Fibroblast of villous mesenchyme (primary cell): Measurements from ENCODE around the gene MRPS26. TPM values are rescaled to one million over a fixed set of nuclear protein-coding genes. Genes with fewer than 3 reads are reported as not detected.
A peak's percentile ranks its signal among the peaks of the same experiment; 100 is the strongest.

ENCODE experiments used
- DNase-seq: peaks from one replicate; pipeline ENCODE4 v3.0.0-alpha.2; 2010; ENCODE audit warnings: low read depth
- H3K4me3 ChIP-seq: 2 replicates; pipeline ENCODE4 v1.5.1; 2011; ENCODE audit warnings: low read depth, mild to moderate bottlenecking, low read length
- total RNA-seq: library from RNA; depleted of rRNA; stranded (reverse); fragments of >200 nt; gene quantifications from 2 replicates; pipeline ENCODE4 v1.2.3, GENCODE V29; 2012
- TF ChIP-seq, protein P1 (sequence below): IDR thresholded peaks from 2 replicates; pipeline ENCODE4 v1.5.1; 2012; ENCODE audit warnings: low read depth, mild to moderate bottlenecking, low read length; ENCODE audit not compliant: insufficient read depth

Gene MRPS26
- total RNA-seq, 1 donor: 26.8 TPM

GRCh38 chr20:3080939-3081388, 35.1 kb downstream of the MRPS26 start:
- TF ChIP-seq, protein P1, sequence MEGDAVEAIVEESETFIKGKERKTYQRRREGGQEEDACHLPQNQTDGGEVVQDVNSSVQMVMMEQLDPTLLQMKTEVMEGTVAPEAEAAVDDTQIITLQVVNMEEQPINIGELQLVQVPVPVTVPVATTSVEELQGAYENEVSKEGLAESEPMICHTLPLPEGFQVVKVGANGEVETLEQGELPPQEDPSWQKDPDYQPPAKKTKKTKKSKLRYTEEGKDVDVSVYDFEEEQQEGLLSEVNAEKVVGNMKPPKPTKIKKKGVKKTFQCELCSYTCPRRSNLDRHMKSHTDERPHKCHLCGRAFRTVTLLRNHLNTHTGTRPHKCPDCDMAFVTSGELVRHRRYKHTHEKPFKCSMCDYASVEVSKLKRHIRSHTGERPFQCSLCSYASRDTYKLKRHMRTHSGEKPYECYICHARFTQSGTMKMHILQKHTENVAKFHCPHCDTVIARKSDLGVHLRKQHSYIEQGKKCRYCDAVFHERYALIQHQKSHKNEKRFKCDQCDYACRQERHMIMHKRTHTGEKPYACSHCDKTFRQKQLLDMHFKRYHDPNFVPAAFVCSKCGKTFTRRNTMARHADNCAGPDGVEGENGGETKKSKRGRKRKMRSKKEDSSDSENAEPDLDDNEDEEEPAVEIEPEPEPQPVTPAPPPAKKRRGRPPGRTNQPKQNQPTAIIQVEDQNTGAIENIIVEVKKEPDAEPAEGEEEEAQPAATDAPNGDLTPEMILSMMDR: no peak
- H3K4me3 ChIP-seq: no peak overlapping the region
- DNase-seq: peak; percentile 41

DNA sequence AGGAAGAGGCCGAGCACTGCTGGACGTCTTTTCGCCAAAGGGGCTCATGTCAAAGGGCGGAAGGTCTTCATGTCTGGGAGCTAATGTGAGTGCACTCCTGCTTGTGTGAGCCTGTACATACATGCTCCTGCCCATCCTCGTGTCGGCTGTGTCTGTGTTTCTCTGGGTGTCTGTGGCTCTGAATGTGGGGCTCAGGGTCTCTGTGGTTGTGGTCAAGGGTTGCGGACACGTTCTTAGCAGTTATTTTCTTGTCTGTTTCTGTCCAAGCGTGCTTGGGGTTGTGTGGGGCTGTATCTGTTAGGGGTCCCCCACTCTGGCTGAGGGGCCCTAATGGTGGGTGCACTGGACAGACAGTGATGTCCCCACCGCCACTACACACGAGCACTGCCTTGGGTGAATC, 35.8 kb downstream of the MRPS26 start:
- DNase-seq: no peak
- TF ChIP-seq, protein P1: no peak

DNA sequence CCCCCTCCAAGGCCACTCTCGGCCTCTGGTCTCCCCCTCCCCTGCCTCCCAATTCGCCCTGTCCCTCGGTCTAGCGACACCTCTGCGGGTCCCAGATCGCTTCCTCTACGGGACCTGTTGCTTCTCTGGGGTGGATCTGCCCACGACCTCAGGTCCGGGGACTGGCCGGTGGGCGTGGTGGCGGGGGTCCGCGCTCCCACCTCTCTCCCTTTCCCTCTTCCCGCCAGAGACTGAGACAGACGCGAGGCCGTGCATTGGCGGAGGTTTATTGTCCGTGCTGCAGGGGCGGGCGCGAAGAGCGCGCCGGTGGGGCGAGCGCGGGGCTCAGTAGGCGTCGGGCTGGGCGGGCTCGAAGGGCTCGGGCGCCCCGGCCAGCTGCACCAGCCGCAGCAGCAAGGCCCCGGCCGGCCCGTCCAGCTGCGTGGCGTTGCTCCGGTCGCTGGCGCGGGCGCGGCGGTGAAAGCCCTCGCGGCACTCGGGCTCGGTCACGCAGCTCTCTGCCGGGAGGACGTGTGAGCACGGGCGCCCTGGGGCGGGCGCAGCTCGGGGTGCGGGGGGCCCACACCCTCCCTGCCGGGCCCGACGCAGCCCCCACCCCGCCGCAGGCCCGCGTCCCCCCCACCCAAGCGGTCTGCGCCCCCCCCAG, 36.6 kb downstream of the MRPS26 start:
- H3K4me3 ChIP-seq: no peak overlapping the region
- TF ChIP-seq, protein P1: no peak
- DNase-seq: peak; percentile 12

More for the DNA sequence above, 35.8 kb downstream of the MRPS26 start:
- no peak overlapping the region for H3K4me3 ChIP-seq

DNA sequence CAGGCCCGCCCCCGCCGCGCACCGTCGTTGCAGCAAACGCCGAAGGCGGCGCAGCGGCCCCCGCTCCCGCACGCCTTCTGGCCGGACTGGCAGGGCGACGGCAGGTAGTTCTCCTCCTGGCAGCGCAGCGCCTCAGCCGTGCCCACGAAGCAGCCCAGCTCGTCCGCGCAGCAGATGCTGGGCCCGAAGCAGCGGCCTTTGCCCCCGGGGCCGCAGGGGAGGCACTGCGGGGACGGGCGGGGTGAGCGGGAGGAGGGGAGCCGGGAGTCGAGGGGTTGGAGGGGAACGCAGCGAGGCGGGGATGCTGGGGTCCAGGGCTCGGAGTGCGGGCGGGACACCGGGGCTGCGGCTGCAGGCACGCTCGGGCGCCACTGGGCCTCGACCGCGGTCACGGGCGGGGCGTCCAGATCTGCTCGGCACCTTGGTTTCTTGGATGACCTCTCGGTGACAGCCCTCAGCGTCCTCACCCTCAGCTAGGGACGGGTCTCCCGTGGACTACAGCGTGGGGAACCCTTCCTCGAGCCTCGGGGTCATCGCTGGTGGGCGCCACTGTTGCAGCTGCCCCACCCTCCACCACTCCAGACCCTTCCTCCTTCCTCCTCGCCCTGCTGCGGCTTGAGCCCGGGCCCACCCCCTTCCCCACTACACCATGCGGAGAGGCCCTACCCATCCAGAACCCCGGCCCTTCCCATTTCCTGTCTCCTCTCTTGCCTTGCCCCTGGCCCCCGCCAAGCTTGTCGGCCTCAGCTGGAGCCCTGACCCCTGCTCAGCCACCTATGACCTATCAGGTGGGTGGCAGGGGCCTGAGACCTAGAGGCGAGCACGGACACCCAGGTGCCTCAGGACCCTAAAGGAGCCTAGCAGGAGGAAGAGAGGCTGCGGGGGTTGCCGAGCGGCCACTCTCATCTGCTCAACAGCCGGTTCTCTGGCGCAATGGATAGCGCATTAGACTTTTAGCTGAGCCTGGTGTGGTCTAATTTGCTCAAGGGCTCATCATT, 37.4 kb downstream of the MRPS26 start:
- no peak for DNase-seq
- TF ChIP-seq, protein P1: no peak
- no peak overlapping the region for H3K4me3 ChIP-seq

- TF ChIP-seq, protein P1: no peak
- no peak within 1 kb of the TSS for H3K4me3 ChIP-seq
- DNase-seq: no peak
Observed at GRCh38 chr20:3084283-3084985, 38.6 kb downstream of the MRPS26 start, which contains the start of gene AVP. Gene AVP, minus strand, starts transcription at chr20:3084724. Its CDS starts 50 bp downstream, at chr20:3084674.

GRCh38 chr20:3084986-3085360, 39.1 kb downstream of the MRPS26 start:
- TF ChIP-seq, protein P1: no peak
- DNase-seq: no peak
- no peak overlapping the region for H3K4me3 ChIP-seq
